SKM-1 treated with dmso at 0.1 percent for 144 hours (cell line): ENCODE results near the gene TNS2.

Experiments used
- DNase-seq: peaks from one replicate; lab custom pipeline; 2025; ENCODE audit not compliant: unreplicated experiment; lab: John Stamatoyannopoulos, UW

The TNS2 gene

DNA sequence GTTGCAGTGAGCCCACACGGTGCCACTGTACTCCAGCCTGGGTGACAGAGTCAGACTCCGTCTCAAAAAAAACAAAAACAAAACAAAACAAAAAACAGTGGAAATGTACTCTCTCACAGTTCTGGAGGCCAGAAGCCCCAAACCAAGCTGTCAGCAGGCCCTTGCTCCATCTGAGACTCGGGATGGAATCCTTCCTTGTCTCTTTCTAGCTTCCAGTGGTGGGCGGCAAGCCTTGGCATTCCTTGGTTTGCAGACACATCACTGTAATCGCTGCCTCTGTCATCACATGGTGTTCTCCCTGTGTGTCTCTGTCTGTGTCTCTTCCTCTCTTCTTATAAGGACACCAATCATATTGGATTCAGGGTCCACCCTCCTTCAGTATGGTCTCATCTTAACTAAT lies 6.4 kb downstream of the TNS2 start:
- no peak for DNase-seq

- DNase-seq = no peak
These were observed 7.0 kb downstream of the TNS2 start for GRCh38 chr12:53056901-53057300.

GRCh38 chr12:53057816-53058500 lies 8.1 kb downstream of the TNS2 start:
- DNase-seq = no peak

GRCh38 chr12:53058674-53059433 lies 9.0 kb downstream of the TNS2 start:
- no peak for DNase-seq

DNA sequence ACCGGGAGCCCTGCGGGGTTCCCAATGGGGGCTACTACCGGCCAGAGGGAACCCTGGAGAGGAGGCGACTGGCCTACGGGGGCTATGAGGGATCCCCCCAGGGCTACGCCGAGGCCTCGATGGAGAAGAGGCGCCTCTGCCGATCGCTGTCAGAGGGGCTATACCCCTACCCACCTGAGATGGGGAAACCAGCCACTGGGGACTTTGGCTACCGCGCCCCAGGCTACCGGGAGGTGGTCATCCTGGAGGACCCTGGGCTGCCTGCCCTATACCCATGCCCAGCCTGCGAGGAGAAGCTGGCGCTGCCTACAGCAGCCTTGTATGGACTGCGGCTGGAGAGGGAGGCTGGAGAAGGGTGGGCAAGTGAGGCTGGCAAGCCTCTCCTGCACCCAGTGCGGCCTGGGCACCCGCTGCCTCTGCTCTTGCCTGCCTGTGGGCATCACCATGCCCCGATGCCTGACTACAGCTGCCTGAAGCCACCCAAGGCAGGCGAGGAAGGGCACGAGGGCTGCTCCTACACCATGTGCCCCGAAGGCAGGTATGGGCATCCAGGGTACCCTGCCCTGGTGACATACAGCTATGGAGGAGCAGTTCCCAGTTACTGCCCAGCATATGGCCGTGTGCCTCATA lies 9.7 kb downstream of the TNS2 start:
- no peak for DNase-seq

- no peak for DNase-seq
These were observed 10.3 kb downstream of the TNS2 start for GRCh38 chr12:53060064-53060720.

DNA sequence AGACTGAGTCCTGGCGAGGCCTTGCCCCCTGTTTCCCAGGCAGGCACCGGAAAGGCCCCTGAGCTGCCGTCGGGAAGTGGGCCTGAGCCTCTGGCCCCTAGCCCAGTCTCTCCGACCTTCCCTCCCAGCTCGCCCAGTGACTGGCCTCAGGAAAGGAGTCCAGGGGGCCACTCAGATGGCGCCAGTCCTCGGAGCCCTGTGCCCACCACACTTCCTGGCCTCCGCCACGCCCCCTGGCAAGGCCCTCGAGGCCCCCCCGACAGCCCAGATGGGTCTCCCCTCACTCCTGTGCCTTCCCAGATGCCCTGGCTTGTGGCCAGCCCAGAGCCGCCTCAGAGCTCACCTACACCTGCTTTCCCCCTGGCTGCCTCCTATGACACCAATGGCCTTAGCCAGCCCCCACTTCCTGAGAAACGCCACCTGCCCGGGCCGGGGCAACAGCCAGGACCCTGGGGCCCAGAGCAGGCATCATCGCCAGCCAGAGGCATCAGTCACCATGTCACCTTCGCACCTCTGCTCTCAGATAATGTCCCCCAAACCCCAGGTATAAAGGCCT lies 10.9 kb downstream of the TNS2 start:
- no peak for DNase-seq

DNA sequence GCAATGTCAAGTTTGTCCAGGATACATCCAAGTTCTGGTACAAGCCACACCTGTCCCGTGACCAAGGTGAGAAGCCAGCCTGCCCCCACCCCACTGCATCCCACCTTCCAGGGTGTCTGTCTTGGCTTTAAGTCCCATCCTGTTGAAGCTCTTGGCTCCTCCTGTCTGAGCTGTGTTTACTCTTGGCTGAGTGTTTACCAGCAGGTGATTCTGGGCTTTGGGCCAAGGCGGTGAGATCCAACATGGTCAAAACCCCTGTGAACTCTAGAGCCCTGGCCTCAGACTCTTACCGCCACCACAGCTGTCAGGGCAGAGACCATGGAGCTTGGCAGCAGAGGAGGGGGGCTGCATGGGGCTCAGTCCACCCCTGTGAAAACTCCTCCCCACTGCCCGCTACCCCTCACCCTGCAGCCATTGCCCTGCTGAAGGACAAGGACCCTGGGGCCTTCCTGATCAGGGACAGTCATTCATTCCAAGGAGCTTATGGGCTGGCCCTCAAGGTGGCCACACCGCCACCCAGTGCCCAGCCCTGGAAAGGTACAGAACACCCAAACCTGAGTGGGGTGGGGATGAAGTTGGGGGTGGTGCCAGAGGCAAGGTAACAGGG lies 11.6 kb downstream of the TNS2 start:
- no peak for DNase-seq

DNA sequence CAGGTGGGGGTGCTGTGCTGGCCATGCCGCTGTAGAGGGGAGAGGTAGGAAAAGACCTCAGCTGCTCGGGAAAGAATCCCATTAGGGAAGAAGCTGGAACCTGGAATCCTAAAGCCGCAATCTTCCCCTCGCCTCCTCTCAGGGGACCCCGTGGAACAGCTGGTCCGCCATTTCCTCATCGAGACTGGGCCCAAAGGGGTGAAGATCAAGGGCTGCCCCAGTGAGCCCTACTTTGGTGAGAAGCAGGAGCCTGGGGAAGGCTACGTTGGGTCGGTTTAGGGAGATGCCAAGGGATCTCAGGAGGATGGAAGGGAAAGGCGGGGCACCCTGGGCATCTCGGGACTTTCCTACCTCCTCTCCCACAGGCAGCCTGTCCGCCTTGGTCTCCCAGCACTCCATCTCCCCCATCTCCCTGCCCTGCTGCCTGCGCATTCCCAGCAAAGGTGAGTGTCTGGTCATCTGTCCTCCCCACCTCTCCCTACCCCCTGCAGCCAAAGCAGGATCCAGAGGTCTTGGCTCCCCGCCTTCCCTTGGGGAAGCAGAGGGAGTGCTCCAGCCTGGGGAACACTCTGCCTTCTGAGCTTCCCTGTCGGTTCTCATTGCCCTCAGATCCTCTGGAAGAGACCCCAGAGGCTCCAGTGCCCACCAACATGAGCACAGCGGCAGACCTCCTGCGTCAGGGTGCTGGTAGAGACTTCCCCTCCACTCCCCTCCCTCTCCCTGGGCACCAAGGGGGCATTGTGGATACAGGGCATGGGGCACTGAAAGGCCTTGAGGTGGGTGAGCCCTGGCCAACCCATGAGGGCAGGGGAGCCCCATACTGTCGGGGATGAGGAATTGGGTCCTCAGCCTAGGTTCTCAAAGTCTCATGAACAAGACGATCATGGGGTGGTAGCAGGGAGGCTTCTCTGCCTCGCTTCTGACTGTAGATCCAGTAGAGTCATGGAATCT lies 12.4 kb downstream of the TNS2 start:
- no peak for DNase-seq

- DNase-seq = no peak
These were observed 13.3 kb downstream of the TNS2 start for GRCh38 chr12:53062977-53063707.

DNA sequence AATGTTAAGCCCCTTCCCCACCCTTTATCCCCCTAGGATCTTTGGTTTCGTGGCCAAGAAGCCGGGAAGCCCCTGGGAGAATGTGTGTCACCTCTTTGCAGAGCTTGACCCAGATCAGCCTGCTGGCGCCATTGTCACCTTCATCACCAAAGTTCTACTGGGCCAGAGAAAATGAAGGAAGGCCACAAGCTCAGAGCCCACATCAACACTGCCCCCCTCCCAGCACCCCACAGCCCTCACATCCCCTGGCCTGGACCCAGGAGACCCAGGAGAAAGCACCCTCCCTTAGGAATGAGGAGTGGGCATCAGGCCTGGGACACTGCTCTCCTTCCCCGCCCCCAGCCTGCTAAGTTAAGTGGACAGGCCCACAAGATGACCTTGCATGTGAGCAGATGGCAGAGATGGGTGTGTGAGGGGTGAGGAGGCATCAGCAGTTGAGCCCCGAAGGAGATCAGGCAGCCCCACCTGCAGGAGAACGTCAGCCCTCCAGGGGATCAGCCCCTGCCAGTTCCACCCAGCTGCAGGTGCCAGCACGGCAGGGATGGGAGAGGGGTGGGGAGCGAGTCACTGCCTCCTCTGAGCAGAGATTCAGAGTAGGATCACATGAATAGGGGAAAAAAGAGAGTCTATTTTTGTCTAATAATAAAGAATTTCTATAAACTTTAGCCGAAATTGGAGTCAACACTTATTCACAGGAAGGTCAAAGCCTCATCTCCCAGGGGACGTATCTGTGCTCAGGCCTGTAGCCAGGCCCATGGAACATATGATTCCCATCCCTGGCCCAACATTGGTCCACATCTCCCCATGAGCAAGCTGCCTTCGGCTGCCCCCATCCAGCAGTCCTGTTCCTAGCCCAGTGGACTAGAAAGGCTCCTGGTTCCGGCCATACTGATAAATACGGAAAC lies 14.1 kb downstream of the TNS2 start:
- DNase-seq = no peak

DNA sequence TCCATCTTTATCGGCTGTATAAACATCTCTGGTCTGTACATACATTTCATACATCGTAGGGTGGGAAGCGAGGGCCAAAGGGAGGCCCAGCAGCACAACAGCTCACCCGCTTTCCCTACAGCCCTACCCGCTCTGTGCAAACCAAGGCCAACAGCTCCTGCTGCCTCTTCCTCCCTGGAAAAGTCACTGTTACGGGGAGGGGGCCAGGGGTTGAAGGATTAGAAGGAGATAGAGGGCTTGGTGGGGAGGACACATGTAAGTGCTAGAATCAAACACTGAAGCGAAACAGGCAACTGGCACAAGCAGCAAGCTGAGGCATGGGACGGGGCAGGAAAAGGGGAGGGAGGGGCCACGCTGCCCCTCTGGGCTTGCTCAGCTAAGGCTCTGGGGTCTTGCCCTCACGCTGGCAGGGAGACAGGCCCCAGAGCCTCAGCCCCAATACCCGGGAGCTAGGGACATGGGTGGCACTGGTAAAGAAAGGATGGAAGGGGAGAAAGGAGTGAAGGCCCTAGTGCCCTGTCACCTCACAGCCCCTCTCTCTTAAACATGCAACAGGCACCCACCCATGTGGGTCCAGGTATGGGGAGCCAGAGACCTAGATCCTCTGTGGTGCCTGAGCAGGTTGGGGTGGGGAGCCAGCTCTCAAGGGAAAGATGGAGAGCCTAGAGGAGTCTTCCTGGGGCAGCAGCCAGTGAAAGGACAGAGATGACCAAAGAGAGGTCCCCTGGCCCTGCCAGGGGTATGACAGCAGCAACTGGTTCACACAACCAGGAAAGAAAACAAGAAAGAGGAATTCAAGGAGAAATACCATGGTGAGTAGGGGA lies 15.0 kb downstream of the TNS2 start:
- no peak for DNase-seq

DNA sequence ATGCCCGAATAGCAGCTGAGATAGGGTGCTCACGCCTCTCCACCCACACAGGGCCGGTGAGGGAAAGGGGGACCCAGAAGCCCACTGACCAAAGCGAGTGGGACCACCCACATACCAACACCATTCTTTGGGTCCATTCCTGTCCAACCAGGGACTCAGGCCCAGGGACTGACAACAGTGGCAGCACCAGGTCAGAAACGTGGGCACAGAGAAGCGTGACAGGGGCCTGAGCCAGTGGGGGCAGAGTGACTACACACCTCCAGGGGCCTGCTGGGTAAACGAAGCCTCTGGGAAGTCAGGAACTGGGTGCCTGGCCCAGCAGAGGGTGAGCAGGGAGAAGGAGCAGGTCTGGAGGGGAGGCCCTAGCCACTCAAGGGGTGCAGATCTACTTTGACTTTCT lies 15.6 kb downstream of the TNS2 start:
- DNase-seq = no peak

DNA sequence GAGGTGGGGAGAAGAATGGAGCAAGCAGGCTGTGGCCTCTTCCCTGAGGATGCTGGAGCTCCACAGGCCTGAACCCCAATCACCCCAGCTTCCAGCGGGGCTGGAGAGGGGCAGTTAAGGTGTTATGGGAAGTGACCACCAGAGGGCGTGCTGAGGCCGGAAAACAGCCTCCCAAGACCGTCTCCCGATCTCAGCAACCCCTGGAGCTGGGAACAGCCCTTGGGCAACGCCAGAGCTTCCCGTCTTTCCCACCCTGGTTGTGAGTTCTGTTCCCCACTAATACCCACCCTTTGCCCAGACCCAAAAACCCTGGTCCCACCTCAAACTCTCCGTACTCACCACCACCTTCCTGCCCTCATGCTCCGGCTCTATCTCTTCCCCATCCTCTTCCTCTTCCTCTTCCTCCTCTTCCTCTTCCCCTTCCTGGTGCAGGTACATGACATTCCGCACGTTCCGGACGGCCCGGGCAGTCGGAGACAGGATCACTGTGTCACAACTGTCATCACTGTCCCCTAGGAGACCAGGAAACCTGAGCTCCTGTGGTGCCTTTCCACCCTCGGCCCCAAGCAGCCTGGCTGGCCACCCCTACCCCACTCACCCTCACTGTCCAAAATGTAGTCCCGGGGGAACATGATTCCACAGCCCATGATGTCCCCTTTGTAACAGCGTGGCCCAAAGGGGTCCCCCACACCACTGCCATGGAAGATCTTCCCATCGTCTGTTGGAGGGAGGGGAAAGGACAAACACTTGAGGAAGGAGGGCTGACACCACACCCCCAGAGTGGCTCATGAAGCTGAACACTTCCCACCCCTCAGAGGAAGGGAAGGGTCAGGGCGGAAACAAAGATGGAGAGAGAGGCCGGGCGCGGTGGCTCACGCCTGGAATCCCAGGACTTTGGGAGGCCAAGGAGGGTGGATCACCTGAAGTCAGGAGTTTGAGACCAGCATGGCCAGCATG lies 16.4 kb downstream of the TNS2 start:
- DNase-seq = peak; percentile 13

DNA sequence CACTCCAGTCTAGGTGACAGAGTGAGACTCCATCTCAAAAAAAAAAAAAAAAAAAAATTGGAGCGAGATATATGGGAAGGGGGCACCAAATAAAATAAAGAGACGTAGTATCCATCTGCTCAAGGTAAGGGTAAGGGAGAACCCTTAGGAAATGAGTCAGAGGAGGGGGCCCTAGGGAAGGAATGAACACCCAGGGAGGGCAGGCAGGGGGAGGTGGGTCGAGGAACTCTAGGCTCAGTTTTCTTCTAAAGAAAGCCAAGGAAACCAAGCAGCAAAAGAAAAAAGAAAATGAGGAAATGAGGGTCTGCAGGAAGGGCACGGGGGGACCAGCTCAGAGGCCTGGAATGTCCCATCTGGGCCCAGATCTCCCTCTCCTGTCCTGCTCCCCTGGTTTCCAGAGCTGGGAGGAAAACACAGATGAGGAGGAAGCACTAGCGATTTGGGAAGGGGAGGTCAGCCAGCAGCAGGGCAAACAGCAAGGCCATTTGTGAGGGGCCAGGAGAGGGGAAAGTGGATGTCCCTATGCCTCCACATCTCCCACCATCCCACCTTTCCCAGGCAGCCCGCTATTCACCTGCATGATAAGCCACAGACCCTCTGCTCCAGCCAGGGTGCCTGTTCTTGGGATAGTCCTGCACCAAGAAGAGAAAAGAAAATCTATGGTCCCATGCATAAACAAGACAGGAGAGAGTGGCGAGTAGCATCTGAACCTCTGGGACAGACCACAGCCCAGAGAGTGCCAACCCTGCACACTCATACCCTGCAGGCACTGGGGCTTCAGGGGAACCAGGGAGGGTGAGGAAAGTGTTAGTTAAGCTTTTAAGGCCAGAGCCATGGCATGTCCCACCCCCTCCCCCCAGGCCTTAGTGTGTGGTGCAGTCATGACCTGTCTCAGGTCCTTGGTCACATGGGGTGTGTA lies 17.5 kb downstream of the TNS2 start:
- no peak for DNase-seq
